Ramos (cell line): ENCODE results near the gene NOXO1.
"Not testable (repeated sequence)": the region's sequence is repeated elsewhere in the genome, so short reads cannot be mapped to it uniquely, and the experiment has no call there.

Source experiments
- in situ Hi-C: fragments of 300-500 bp; cut with MboI; formaldehyde crosslinking; loops from one replicate; pipeline ENCODE4 v1.14.3; 2022; ENCODE audit warnings: low sequenced_read_pairs; ENCODE audit not compliant: unreplicated experiment

NOXO1 gene

DNA sequence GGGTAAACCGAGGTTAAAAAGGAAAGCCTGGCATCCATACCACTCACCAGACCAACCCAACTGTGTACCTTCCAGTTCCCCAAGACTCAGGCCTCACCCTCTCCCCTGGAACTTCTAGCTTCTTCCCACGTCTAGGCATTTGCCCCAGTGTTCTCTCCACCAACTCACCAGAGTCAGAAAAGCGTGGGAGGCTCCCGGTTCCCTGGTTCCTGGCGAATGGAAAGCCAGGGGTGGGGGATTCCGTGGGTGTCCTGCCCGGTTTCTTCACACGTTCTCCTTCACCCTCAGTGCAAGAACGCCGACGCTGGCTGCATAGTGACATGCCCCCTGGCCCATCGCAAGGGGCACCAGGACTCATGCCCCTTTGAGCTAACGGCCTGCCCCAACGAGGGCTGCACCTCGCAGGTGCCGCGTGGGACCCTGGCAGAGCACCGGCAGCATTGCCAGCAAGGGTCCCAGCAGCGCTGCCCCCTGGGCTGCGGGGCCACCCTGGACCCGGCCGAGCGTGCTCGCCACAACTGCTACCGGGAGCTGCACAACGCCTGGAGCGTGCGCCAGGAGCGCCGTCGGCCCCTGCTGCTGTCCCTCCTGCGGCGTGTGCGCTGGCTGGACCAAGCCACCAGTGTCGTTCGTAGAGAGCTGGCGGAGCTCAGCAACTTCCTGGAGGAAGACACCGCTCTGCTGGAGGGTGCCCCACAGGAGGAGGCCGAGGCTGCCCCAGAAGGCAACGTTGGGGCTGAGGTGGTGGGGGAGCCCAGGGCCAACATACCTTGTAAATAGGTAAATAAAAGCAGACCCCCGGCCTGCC is 12.9 kb downstream of the NOXO1 start:
- in situ Hi-C loops = no loop called here

DNA sequence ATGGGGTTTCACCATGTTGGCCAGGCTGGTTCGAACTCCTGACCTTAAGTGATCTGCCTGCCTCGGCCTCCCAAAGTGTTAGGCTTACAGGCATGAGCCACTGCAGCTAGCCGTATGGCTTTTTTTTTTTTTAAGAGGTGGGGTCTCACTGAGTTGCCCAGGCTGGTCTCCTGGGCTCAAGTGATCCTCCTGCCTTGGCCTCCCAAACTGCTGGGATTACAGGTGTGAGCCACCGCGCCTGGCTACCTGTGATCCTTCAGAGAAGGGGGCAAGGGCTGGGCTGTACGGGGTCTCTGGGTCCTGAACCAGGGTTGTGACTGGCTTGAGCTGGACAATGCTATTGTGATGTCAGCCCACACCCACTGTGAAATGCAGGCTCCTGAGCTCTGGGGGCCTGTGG is 14.8 kb downstream of the NOXO1 start, which contains the start of gene RNF151:
Gene RNF151 (plus strand): TSS at position 397 of the 400 bp plus-strand sequence. CDS start 26 bp downstream, outside the sequence.
- in situ Hi-C loops = no loop called here

DNA sequence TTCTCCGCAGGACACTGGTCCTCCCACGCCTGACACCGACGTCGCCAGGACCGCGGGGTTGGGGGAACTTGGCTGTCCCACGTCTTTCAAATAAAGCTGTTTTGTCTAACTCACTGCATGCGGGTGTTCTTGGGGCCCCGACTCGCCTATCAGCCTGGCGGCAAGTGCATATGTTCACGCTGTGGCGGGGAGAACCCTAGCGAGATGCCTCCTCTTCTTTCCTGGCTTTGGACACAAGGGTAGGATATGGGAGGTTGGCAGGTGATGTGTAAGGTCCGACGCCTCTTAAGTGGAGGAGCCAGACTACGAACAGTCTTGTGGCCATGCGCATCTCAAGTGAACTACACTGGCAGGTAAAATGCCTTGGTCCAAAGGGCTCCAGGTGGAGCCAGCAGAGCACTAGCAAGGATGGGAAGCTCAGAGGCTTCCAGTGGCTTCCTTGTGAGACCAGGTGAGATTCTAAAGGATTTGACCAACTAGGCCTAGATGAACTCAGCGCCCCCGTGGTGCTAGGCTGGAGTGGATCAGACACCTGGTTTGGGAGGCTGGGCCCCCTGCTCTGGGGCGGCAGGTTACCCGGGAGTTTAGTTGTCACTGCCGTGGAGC is 15.8 kb downstream of the NOXO1 start:
- in situ Hi-C loops = no loop called here

DNA sequence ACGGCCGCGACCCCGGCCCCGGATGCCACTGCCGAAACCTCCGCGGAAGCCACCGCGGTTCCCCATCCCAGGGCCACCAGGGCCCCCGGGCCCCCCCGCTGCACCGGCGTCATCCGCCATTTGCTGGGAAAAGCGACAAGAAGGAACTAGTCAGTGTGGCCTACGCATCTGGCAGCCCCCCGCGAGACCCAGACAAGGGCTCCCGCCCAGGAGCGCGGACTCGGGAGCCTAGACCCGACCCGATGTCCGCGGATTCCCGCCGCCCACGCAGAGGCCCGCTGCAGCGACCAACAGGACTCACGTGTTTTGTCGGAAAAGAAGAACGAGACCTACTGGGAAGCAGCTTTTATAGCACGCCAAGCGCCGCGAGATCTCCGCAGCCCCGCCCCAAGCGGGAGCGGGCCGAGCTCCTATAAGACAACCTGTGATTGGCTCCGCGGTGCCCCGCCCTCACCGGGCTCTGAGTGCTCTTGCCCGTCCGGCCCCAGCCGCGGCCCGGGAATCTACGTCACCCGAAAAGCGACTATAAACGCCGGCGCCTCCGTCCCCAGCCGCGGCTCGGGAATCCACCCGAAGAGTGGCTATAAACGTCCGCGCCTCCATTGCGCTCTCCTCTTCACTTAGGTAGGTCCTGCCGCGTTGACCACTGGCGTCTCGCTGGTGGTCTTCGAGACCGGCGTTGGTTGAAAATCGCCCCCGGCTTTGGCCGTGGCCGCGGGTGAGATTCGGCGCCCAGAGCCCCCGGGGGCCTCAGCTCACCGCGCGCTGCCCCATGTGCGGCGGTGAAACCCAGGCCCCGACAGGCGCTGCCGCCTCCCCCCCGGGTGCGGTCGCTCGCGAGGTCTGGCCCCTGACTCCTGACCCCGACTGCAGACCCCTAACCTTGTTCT is 16.5 kb downstream of the NOXO1 start, which contains the start of gene RPS2:
Gene RPS2 (minus strand): TSS at position 321 of the 890 bp plus-strand sequence. CDS start 201 bp downstream, at position 120.
- in situ Hi-C loops = no loop called here

GRCh38 chr16:1963806-1964505 is 17.3 kb downstream of the NOXO1 start:
- in situ Hi-C loops = no loop called here

GRCh38 chr16:1962161-1963153 is 18.8 kb downstream of the NOXO1 start:
- in situ Hi-C loops = not testable (repeated sequence)

- in situ Hi-C loops = no loop called here
Observed at GRCh38 chr16:1961651-1962067, 19.6 kb downstream of the NOXO1 start.

DNA sequence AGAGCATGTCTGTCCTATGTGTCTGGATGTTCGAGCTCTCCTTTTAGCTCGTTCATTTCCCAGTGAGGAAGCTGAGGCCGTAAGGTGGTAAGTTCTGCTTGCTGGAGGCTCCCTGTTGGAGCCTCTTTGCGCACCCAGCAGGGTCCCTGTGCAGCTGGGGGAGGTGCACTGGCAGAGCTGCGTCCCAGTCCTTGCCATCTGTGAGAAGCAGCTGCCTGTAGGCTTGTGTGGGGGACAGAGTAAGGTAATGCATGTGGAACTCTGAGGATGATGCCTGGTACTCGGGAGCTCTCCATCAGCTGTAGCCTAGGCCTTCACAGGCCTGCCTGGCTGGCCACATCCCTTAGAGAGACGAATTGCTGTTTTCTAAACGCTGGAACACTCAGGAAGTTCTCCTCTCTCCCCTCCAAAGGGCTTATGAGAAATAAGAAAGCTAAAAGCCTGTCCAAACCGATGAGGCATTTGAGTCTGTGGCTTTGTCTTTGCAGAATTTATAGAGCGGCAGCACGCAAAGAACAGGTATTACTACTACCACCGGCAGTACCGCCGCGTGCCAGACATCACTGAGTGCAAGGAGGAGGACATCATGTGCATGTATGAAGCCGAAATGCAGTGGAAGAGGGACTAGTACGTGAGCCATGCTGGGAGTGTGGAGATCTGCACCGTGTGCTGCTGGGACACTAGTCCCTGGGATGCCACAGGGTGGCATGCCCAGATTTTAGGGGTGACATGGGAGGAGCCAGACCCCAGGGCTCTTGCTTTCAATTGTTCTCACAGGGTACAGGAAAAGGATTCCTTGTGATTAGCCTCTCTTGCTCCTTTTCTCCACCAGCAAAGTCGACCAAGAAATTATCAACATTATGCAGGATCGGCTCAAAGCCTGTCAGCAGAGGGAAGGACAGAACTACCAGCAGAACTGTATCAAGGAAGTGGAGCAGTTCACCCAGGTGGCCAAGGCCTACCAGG is 20.3 kb downstream of the NOXO1 start:
- in situ Hi-C loops = no loop called here

- in situ Hi-C loops = no loop called here
Observed at GRCh38 chr16:1959269-1960039, 21.8 kb downstream of the NOXO1 start, which contains the start of gene NDUFB10. NDUFB10 (plus strand) TSS chr16:1959538; CDS start chr16:1959625, 87 bp downstream.

GRCh38 chr16:1958715-1959268 is 22.5 kb downstream of the NOXO1 start:
- in situ Hi-C loops = no loop called here

- in situ Hi-C loops = not testable (repeated sequence)
Observed at GRCh38 chr16:1958143-1958491, 23.2 kb downstream of the NOXO1 start.

GRCh38 chr16:1957434-1958142 is 23.7 kb downstream of the NOXO1 start:
- in situ Hi-C loops = not testable (repeated sequence)

GRCh38 chr16:1953734-1954133 is 27.5 kb downstream of the NOXO1 start:
- in situ Hi-C loops = no loop called here

DNA sequence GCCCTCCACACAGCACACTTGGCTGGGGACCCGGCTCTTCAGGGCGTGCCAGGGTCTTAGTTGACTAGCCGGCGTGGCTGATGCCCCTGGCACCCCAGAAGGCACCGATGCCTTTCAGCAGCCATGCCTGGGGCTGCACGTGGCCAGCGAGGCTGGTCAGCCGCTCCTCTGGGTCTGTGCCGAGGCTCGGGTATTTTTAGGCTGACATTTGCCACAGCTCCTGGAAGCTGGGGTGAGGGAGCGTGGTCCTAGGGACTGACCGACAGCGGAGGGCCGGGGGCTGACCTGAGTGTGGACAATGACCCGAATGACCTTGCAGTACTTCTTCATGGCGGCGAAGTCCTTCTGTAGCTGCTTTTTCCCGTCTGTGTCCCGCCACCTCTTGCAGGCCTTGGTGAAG is 30.7 kb downstream of the NOXO1 start:
- in situ Hi-C loops = no loop called here

DNA sequence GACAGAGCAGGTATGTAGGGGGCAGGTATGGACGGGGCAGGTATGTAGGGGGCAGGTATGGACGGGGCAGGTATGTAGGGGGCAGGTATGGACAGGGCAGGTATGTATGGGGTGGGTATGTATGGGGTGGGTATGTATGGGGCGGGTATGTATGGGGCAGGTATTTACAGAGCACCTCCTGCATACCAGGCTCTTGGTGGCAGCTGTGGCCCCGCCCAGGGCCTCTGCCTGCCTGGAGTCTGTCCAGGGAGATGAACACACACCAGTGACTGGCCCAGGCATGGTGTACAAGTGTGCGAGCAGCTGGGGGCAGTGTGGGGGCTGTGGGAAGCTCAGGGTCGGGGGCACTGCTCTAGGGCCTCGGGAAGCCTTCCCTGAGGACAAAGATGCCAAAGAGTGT is 31.2 kb downstream of the NOXO1 start:
- in situ Hi-C loops = no loop called here

DNA sequence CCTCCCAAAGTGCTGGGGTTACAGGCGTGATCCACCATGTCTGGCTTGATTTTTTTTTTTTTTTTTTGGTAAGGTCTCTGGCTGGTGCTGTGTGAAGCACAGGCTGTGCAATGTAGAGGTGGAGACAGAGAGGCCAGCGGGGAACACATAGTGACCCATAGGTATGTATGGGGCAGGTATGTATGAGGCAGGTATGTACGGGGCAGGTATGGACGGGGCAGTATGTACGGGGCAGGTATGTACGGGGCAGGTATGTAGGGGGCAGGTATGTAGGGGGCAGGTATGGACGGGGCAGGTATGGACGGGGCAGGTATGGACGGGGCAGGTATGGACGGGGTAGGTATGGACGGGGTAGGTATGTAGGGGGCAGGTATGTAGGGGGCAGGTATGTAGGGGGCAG is 31.8 kb downstream of the NOXO1 start:
- in situ Hi-C loops = no loop called here
